Activated CD4-positive, alpha-beta T cell treated with anti-CD3 and anti-CD28 coated beads, Interleukin-2, amount 50 U/mL, for 1 hour (primary cell): ENCODE results near the gene RC3H2.

ENCODE experiments used
- DNase-seq: peaks from one replicate; pipeline ENCODE4 v3.0.0-alpha.2; 2020

Gene RC3H2

DNA sequence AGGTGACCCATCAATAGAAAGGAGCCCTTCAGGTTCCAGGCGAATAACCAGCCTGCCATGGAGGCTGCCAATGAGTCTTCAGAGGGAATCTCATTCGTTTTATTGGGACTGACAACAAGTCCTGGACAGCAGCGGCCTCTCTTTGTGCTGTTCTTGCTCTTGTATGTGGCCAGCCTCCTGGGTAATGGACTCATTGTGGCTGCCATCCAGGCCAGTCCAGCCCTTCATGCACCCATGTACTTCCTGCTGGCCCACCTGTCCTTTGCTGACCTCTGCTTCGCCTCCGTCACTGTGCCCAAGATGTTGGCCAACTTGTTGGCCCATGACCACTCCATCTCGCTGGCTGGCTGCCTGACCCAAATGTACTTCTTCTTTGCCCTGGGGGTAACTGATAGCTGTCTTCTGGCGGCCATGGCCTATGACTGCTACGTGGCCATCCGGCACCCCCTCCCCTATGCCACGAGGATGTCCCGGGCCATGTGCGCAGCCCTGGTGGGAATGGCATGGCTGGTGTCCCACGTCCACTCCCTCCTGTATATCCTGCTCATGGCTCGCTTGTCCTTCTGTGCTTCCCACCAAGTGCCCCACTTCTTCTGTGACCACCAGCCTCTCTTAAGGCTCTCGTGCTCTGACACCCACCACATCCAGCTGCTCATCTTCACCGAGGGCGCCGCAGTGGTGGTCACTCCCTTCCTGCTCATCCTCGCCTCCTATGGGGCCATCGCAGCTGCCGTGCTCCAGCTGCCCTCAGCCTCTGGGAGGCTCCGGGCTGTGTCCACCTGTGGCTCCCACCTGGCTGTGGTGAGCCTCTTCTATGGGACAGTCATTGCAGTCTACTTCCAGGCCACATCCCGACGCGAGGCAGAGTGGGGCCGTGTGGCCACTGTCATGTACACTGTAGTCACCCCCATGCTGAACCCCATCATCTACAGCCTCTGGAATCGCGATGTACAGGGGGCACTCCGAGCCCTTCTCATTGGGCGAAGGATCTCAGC is 104.8 kb downstream of the RC3H2 start, which contains the start of gene OR1K1:
Gene OR1K1, plus strand, starts transcription at position 58 of the 995 bp plus-strand sequence. Its CDS starts 0 bp downstream, at position 58.
- DNase-seq: no peak

DNA sequence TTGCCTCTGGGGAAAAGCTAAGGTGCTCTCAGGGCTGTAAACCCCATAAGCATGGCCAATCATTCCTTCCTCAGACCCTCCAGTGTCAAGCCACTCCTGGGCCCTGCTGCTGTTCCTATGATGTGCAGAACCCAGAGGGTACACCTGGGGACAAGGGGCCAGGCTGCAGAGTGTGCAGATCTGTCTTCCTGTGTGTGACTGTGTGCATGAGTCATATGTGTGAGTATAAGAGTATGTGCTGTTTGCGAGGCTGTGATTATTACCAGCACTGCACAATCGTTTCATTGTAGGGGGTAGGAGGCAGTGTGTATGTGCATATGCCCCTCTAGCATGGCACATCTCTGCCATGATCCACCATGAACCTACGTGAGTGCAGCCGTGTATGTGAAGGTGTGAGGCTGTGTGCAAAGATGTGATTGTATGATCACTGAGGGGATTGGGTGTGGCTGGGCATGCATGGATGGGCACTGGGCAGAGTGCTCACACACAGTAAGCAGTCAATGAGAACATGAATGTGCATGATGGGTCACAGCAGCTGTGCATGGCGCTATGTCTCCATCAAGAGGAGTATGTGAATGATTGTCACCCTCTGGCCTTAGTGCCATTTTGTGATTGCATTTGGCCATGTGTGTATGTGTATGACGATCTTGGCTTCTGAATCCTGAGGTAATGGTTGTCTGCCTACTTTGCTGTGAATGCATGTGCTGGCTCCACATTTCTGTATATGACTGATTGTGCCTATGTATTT is 107.7 kb downstream of the RC3H2 start:
- no peak for DNase-seq
